ENCODE data around the gene SSR3.

DNA sequence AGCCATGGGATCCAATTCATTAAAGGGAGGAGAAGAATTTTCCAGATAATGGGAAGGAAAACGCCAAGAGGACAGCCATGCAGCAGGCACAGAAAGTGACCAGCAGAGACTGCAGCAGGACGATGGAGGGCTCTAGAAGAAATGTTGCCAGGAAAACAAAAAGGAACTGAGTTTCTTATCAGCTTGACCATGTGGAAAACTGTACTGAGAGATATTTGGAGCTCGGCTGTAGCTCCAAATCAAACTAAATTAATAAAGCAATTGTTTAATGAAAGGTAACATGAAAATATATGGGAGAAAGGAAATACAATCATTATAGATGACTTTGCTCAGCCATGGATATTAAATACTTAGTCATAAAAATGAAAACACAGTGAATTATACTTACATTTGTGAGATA lies 63.7 kb downstream of the SSR3 start:
- TF ChIP-seq, protein P1, sequence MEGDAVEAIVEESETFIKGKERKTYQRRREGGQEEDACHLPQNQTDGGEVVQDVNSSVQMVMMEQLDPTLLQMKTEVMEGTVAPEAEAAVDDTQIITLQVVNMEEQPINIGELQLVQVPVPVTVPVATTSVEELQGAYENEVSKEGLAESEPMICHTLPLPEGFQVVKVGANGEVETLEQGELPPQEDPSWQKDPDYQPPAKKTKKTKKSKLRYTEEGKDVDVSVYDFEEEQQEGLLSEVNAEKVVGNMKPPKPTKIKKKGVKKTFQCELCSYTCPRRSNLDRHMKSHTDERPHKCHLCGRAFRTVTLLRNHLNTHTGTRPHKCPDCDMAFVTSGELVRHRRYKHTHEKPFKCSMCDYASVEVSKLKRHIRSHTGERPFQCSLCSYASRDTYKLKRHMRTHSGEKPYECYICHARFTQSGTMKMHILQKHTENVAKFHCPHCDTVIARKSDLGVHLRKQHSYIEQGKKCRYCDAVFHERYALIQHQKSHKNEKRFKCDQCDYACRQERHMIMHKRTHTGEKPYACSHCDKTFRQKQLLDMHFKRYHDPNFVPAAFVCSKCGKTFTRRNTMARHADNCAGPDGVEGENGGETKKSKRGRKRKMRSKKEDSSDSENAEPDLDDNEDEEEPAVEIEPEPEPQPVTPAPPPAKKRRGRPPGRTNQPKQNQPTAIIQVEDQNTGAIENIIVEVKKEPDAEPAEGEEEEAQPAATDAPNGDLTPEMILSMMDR (IDR thresholded peaks at IDR 0.05): no peak
- TF ChIP-seq ZFX (IDR thresholded peaks at IDR 0.05; ENCODE audit: borderline replicate concordance): no peak
